Stimulated activated naive B cell treated with anti-CD40 and anti-IgM and Interleukin-4, amounts not matched to agents 10 μg/mL and 1 μg/mL and 100 μg/mL, for 72 hours (primary cell): ENCODE measurements around the gene FRY.
"Not testable (repeated sequence)": the region's sequence is repeated elsewhere in the genome, so short reads cannot be mapped to it uniquely, and the experiment has no call there.

Experiments used
- ATAC-seq, 2 donors: fragments of 150-1000 bp; cut with Tn5 transposase; replicated peaks; 2 replicates each; pipeline ENCODE4 v1.10.0; 2021; ENCODE audit warnings: moderate library complexity in 1 of 2
- DNase-seq: peaks from one replicate; pipeline ENCODE4 v3.0.0; 2021
- H3K27ac Mint-ChIP-seq: one replicate; pipeline ENCODE4 v1.8.0; 2022; ENCODE audit warnings: mild to moderate bottlenecking, mixed read lengths
- H3K27me3 Mint-ChIP-seq, 2 donors: one replicate each; pipeline ENCODE4 v1.8.0; 2022; ENCODE audit warnings: mixed read lengths in 2 of 2
- H3K36me3 Mint-ChIP-seq, 2 donors: one replicate each; pipeline ENCODE4 v1.8.0; 2022; ENCODE audit warnings: mixed read lengths in 2 of 2, mild to moderate bottlenecking in 1 of 2
- H3K4me1 Mint-ChIP-seq, 2 donors: one replicate each; pipeline ENCODE4 v1.8.0; 2022; ENCODE audit warnings: mixed read lengths in 2 of 2, mild to moderate bottlenecking in 1 of 2
- H3K4me3 Mint-ChIP-seq, 2 donors: one replicate each; pipeline ENCODE4 v1.8.0; 2022; ENCODE audit warnings: mild to moderate bottlenecking in 2 of 2, mixed read lengths in 2 of 2, moderate library complexity in 1 of 2
- H3K9me3 Mint-ChIP-seq, 2 donors: one replicate each; pipeline ENCODE4 v1.8.0; 2022; ENCODE audit warnings: mixed read lengths in 2 of 2, mild to moderate bottlenecking in 1 of 2

FRY gene

DNA sequence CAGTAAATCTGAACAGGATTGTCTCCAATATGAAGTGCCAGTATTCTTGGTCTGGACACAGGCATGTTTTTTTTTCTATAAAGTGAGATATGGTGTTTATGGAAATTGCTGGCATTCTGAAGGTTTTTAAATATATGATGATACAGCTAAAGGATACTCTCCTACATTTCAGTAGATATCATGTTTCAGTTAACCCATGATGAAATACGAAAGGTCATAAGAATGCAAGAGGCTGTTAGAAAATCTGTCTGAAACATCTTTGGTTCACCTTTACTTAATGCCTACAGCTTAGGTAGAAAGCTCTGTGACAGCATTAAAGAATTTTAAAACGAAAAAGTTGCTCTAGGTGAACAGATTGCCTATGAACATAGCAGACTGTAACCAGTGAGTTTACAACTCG is 9.1 kb downstream of the FRY start:
- DNase-seq = no peak
- Mint-ChIP-seq H3K4me3 (no peak overlapping the region), H3K36me3 (peaks cover 2 to 3% of the 10 kb centered on the region in 2 donors), H3K27me3 (no peaks in the 10 kb centered on the region), H3K27ac (no peak overlapping the region), H3K9me3 (peaks cover 0 to 2% of the 10 kb centered on the region in 2 donors), H3K4me1 (peaks cover 12 to 20% of the 10 kb centered on the region in 2 donors)
- ATAC-seq = no peak

DNA sequence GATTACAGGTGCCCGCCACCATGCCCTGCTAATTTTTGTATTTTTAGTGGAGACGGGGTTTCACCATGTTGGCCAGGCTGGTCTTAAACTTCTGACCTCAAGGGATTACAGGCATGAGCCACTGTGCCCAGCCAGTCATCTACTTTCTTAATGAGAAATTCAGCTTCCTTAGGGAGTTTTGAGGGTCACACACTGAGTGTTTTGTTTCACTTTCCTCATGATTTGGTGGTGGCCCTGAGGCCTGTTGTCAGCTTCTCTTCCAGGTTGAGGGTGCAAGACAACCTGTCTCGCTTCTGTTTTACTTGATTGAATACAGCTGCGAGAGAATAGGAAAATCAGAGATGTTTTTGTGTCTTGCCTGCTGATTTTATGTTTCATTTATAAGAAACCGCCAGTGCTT is 9.9 kb downstream of the FRY start:
- peak; percentile 92 to 95 for ATAC-seq

DNA sequence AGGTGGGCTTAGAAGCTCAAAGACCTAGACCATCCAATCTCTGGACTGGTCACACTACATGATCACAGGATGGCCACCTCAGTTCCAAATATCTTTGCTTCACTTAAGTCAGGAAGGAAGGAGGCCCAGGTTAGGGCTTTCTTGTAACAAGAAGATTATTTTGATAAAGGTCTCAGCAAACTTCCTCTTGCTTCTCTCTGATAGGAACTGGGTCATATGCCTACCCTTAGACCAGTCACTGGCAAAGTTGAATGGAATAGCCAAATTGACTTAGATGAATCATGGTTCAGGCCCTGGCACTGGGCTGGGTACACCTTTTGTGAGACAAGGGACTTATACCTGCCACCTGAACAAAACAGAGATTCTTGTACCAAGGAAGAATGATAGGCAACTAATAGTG is 11.0 kb downstream of the FRY start:
- Mint-ChIP-seq H3K4me3 (no peak overlapping the region), H3K27ac (no peak overlapping the region)

More for the DNA sequence above, 9.9 kb downstream of the FRY start:
- H3K27me3 Mint-ChIP-seq = no peaks in the 10 kb centered on the region
- peaks cover 0 to 2% of the 10 kb centered on the region in 2 donors for H3K9me3 Mint-ChIP-seq
- H3K4me1 Mint-ChIP-seq = peaks cover 9 to 17% of the 10 kb centered on the region in 2 donors
- peaks cover 2 to 3% of the 10 kb centered on the region in 2 donors for H3K36me3 Mint-ChIP-seq
- peak overlapping the region; percentile 27 for H3K27ac Mint-ChIP-seq
- H3K4me3 Mint-ChIP-seq = no peak overlapping the region
- peak; percentile 32 for DNase-seq

DNA sequence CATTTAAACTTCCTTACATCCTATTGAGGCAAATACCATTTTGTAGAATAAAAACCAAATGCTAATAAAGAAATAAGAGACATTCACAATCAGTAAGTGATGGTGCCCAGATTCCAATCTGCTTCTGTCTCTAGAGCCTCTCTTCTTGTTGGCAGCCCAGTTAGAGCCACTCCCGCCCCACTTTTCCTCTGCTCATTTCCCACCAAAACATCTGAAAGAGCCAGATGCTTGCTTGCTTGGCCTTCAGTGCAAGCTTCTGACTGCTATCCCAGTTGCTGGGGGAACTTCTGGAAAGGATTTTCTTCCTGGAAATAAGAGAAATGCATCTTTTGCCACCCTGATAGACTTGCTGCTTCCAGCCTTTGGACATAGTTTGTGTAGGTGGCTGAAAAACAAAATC is 12.9 kb downstream of the FRY start:
- Mint-ChIP-seq H3K36me3 (peaks cover 3 to 6% of the 10 kb centered on the region in 2 donors), H3K4me1 (peaks cover 14 to 29% of the 10 kb centered on the region in 2 donors)

More for the DNA sequence above, 11.0 kb downstream of the FRY start:
- H3K9me3 Mint-ChIP-seq = peaks cover 0 to 2% of the 10 kb centered on the region in 2 donors
- ATAC-seq = no peak
- no peak for DNase-seq
- H3K4me1 Mint-ChIP-seq = peaks cover 3 to 14% of the 10 kb centered on the region in 2 donors
- peaks cover 2 to 3% of the 10 kb centered on the region in 2 donors for H3K36me3 Mint-ChIP-seq
- no peaks in the 10 kb centered on the region for H3K27me3 Mint-ChIP-seq

GRCh38 chr13:32045537-32045936 is 14.0 kb downstream of the FRY start:
- H3K27me3 Mint-ChIP-seq = no peaks in the 10 kb centered on the region
- H3K27ac Mint-ChIP-seq = no peak overlapping the region
- H3K4me3 Mint-ChIP-seq = no peak overlapping the region
- H3K4me1 Mint-ChIP-seq = peaks cover 14 to 29% of the 10 kb centered on the region in 2 donors
- DNase-seq = no peak
- H3K9me3 Mint-ChIP-seq = peaks cover 0 to 2% of the 10 kb centered on the region in 2 donors
- no peak for ATAC-seq
- peaks cover 3 to 6% of the 10 kb centered on the region in 2 donors for H3K36me3 Mint-ChIP-seq

More for the DNA sequence above, 12.9 kb downstream of the FRY start:
- H3K27ac Mint-ChIP-seq = no peak overlapping the region
- H3K4me3 Mint-ChIP-seq = no peak overlapping the region
- no peak for DNase-seq
- ATAC-seq = no peak
- H3K9me3 Mint-ChIP-seq = peaks cover 0 to 2% of the 10 kb centered on the region in 2 donors
- no peaks in the 10 kb centered on the region for H3K27me3 Mint-ChIP-seq

DNA sequence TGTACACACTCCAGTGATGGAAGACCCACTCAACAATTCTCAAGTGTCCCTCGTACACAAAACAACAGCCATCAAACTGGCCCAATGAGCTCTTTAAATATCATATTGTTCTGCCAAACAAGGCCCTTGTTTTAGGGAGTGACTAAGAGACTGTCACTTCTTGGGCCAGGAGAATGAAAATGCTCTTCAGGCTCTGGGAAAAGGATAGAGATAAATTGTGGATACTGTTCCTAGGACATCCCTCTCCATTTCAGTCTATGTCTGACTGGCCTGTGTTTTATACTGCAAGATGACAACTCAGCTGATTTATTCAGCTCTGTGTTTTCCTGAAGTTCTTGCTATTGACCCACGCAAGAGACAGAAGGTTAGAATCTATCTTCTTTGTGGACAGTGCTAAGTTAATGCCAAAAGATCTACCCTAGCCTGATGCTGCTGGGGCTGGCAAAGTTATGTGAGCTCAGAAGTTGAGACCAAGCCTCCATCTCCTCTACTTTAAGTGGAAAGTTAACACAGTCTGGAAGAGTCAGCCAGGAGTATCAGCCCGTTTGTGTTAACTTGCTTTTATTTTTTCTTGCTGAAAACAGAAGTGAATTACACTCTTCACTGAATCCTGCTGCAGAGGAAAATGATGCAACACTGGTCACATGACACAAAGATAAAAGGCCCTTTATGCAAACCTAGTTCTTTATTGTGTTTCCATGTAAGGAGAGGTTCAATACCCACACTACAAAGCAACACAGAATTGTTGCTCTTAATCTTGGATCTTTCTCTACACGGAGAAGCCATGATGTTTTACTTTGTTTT is 14.6 kb downstream of the FRY start:
- H3K4me1 Mint-ChIP-seq = peaks cover 14 to 28% of the 10 kb centered on the region in 2 donors
- DNase-seq = no peak

DNA sequence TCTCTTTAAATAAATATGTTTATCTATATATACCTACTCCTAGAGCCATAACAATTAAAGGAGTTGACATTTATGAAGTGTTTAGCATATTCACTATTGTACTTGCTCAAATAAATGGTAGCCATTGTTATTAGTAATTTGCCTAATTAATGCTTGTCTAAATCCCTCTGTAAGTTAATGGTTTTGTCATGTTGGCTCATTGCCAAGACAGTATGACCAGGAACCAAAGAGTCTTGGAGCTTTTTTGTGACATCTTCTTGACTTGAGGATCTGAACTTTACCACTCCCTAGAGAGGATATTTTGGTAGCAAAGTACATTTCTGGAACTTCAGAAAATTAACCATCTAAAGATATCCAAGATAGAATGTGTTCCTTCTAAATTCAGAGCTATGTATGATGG is 15.5 kb downstream of the FRY start:
- Mint-ChIP-seq H3K4me1 (peaks cover 14 to 24% of the 10 kb centered on the region in 2 donors), H3K36me3 (peaks cover 3 to 6% of the 10 kb centered on the region in 2 donors), H3K27me3 (no peaks in the 10 kb centered on the region), H3K4me3 (no peak overlapping the region), H3K27ac (no peak overlapping the region), H3K9me3 (peaks cover 0 to 2% of the 10 kb centered on the region in 2 donors)
- ATAC-seq (no peak), DNase-seq (no peak)

More for the DNA sequence above, 14.6 kb downstream of the FRY start:
- H3K36me3 Mint-ChIP-seq = peaks cover 3 to 6% of the 10 kb centered on the region in 2 donors
- H3K9me3 Mint-ChIP-seq = peaks cover 0 to 2% of the 10 kb centered on the region in 2 donors
- no peaks in the 10 kb centered on the region for H3K27me3 Mint-ChIP-seq
- peak; percentile 24 to 39 for ATAC-seq
- no peak overlapping the region for H3K27ac Mint-ChIP-seq
- no peak overlapping the region for H3K4me3 Mint-ChIP-seq

DNA sequence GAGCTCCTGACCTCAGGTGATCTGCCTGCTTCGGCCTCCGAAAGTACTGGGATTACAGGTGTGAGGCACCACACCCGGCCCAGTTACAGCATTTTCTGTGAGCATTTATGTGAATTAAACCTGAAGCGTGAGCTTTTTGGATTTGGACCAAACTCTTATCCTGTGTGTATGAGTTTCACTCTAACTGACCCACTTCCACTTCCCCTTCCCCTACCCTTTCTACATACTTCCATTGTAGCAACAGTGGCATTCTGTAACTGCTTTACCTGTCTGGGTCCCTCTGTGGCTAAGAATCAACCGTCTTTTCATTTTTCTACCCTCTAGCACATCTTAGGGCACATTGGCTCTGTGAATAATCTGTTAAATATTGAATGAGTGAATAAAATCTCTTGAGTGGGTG is 16.2 kb downstream of the FRY start:
- DNase-seq (no peak), ATAC-seq (peak; percentile 81 to 82)
- Mint-ChIP-seq H3K9me3 (peaks cover 0 to 1% of the 10 kb centered on the region in 2 donors), H3K36me3 (peaks cover 1 to 6% of the 10 kb centered on the region in 2 donors), H3K27ac (no peak overlapping the region), H3K4me1 (peaks cover 14 to 24% of the 10 kb centered on the region in 2 donors), H3K27me3 (no peaks in the 10 kb centered on the region), H3K4me3 (no peak overlapping the region)

DNA sequence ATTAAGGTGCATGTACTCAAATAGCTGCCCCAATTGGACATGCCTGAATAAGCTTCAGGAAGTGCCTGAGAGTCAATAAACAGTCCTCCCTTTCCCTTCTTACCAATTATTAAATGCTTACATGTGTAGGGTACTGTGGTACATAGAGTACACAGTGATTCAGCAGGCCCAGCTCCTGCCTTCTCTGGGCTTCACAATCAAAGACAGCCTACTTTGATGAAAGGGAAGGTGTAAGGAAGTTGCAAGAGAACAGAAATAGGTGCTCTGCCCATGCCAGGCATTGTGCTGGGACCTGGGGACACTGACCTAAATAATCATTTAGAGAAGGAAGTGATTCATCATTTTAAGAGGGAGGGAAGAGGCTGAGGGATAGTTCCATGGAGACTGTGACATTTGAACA is 17.2 kb downstream of the FRY start:
- ATAC-seq (peak in 1 of 2 donors; percentile 20), DNase-seq (no peak)
- no peaks in the 10 kb centered on the region for H3K9me3 Mint-ChIP-seq
- H3K36me3 Mint-ChIP-seq = peaks cover 0 to 6% of the 10 kb centered on the region in 2 donors
- H3K4me3 Mint-ChIP-seq = no peak overlapping the region
- peaks cover 14 to 24% of the 10 kb centered on the region in 2 donors for H3K4me1 Mint-ChIP-seq
- H3K27me3 Mint-ChIP-seq = no peaks in the 10 kb centered on the region
- H3K27ac Mint-ChIP-seq = no peak overlapping the region

- DNase-seq = no peak
- ATAC-seq = no peak
- Mint-ChIP-seq H3K4me3 (no peak overlapping the region), H3K27ac (no peak overlapping the region), H3K4me1 (peaks cover 13 to 22% of the 10 kb centered on the region in 2 donors), H3K36me3 (peaks cover 0 to 4% of the 10 kb centered on the region in 2 donors), H3K27me3 (no peaks in the 10 kb centered on the region), H3K9me3 (no peaks in the 10 kb centered on the region)
Observed at GRCh38 chr13:32051156-32051555, 19.6 kb downstream of the FRY start.

DNA sequence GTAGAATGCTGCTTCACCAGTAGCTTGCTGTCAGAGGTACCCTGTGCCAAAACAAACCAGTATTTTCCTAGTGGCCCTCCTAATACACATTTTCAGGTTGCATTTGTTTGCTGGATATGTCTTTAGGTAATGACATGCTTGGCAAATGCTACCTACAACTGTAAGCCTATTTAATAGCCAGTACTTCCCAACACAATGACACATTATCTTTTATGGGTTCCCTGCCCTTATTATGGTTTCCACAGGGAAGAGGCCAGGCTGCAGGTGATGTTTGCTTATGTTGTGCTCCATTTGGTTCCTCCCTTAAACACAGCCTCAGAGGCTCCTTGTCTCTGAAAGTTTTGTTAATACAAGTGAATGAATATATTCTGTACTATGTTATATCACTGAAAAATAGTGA is 24.7 kb downstream of the FRY start:
- H3K27me3 Mint-ChIP-seq = no peaks in the 10 kb centered on the region
- ATAC-seq (no peak), DNase-seq (no peak)
- no peaks in the 10 kb centered on the region for H3K9me3 Mint-ChIP-seq
- H3K4me1 Mint-ChIP-seq = no peaks in the 10 kb centered on the region
- H3K4me3 Mint-ChIP-seq = no peak overlapping the region
- H3K27ac Mint-ChIP-seq = no peak overlapping the region
- no peaks in the 10 kb centered on the region for H3K36me3 Mint-ChIP-seq

- not testable (repeated sequence) for H3K4me3 Mint-ChIP-seq, H3K9me3 Mint-ChIP-seq, DNase-seq, H3K27me3 Mint-ChIP-seq, H3K4me1 Mint-ChIP-seq, H3K27ac Mint-ChIP-seq, H3K36me3 Mint-ChIP-seq, ATAC-seq
Observed at GRCh38 chr13:32057325-32057724, 25.8 kb downstream of the FRY start.

GRCh38 chr13:32059511-32059984 is 28.0 kb downstream of the FRY start:
- no peaks in the 10 kb centered on the region for H3K36me3 Mint-ChIP-seq
- no peaks in the 10 kb centered on the region for H3K27me3 Mint-ChIP-seq
- DNase-seq (no peak), ATAC-seq (no peak)
- no peak overlapping the region for H3K27ac Mint-ChIP-seq
- no peaks in the 10 kb centered on the region for H3K4me1 Mint-ChIP-seq
- no peaks in the 10 kb centered on the region for H3K9me3 Mint-ChIP-seq
- no peak overlapping the region for H3K4me3 Mint-ChIP-seq

- DNase-seq (no peak), ATAC-seq (no peak)
- H3K4me3 Mint-ChIP-seq = no peak overlapping the region
- no peaks in the 10 kb centered on the region for H3K36me3 Mint-ChIP-seq
- H3K27ac Mint-ChIP-seq = no peak overlapping the region
- H3K4me1 Mint-ChIP-seq = no peaks in the 10 kb centered on the region
- no peaks in the 10 kb centered on the region for H3K27me3 Mint-ChIP-seq
- no peaks in the 10 kb centered on the region for H3K9me3 Mint-ChIP-seq
Observed at GRCh38 chr13:32060401-32060878, 28.9 kb downstream of the FRY start.
